HG02870 (cell line): Measurements from ENCODE around the gene KLRB1.
"Not testable (repeated sequence)": the region's sequence is repeated elsewhere in the genome, so short reads cannot be mapped to it uniquely, and the experiment has no call there.

Source experiments
- ATAC-seq: cut with Tn5 transposase; IDR thresholded peaks from one replicate; pipeline ENCODE4 v1.9.1; 2021; ENCODE audit warnings: mild to moderate bottlenecking, moderate library complexity; ENCODE audit not compliant: unreplicated experiment

Gene KLRB1

GRCh38 chr12:9607716-9608115, at the start of gene KLRB1:
TSS of gene KLRB1 (minus strand) at chr12:9607916. CDS start at chr12:9607839, 77 bp downstream.
- no peak for ATAC-seq

- no peak for ATAC-seq
Measured at GRCh38 chr12:9651265-9651729, 43.6 kb upstream of the KLRB1 start.

GRCh38 chr12:9650151-9650576, 42.4 kb upstream of the KLRB1 start:
- no peak for ATAC-seq

- ATAC-seq = no peak
Measured at GRCh38 chr12:9649532-9649940, 41.8 kb upstream of the KLRB1 start.

GRCh38 chr12:9648701-9649531, 41.2 kb upstream of the KLRB1 start:
- ATAC-seq = no peak

GRCh38 chr12:9647825-9648700, 40.3 kb upstream of the KLRB1 start:
- peak; percentile 60 for ATAC-seq

GRCh38 chr12:9646794-9647781, 39.4 kb upstream of the KLRB1 start:
- peak; percentile 1 for ATAC-seq

GRCh38 chr12:9644985-9645551, 37.4 kb upstream of the KLRB1 start:
- ATAC-seq = not testable (repeated sequence)

GRCh38 chr12:9643266-9643660, 35.5 kb upstream of the KLRB1 start:
- ATAC-seq = no peak

GRCh38 chr12:9642606-9643265, 35.0 kb upstream of the KLRB1 start:
- ATAC-seq = no peak

- no peak for ATAC-seq
Measured at GRCh38 chr12:9640024-9640423, 32.3 kb upstream of the KLRB1 start.

- no peak for ATAC-seq
Measured at GRCh38 chr12:9636851-9637206, 29.1 kb upstream of the KLRB1 start.

GRCh38 chr12:9636150-9636850, 28.6 kb upstream of the KLRB1 start:
- ATAC-seq = no peak

GRCh38 chr12:9634969-9635754, 27.4 kb upstream of the KLRB1 start:
- ATAC-seq = no peak

- ATAC-seq = no peak
Measured at GRCh38 chr12:9634177-9634803, 26.6 kb upstream of the KLRB1 start.

GRCh38 chr12:9632766-9633165, 25.1 kb upstream of the KLRB1 start:
- no peak for ATAC-seq

GRCh38 chr12:9626821-9627220, 19.1 kb upstream of the KLRB1 start:
- ATAC-seq = no peak

GRCh38 chr12:9626291-9626690, 18.6 kb upstream of the KLRB1 start:
- no peak for ATAC-seq
